Subcutaneous abdominal adipose tissue (tissue), 5 donors: ENCODE results near the gene BCO1.

Experiments used
- H3K27ac ChIP-seq: one replicate; pipeline ENCODE4 v1.7.0; 2013; ENCODE audit warnings: low read depth, mild to moderate bottlenecking, inconsistent platforms, low read length, moderate library complexity
- H3K27me3 ChIP-seq, 5 donors: one replicate each; pipeline ENCODE4 v1.7.0; 2013; ENCODE audit warnings: low read length in 5 of 5, inconsistent platforms in 1 of 5; ENCODE audit not compliant: control insufficient read depth in 5 of 5, insufficient read depth in 4 of 5
- H3K36me3 ChIP-seq, 5 donors: one replicate each; pipeline ENCODE4 v1.7.0; 2013; ENCODE audit warnings: low read length in 5 of 5; ENCODE audit not compliant: control insufficient read depth in 5 of 5, insufficient read depth in 5 of 5
- H3K4me1 ChIP-seq, 5 donors: one replicate each; pipeline ENCODE4 v1.7.0; 2013; ENCODE audit warnings: low read length in 5 of 5, mild to moderate bottlenecking in 3 of 5, moderate library complexity in 1 of 5; ENCODE audit not compliant: control insufficient read depth in 5 of 5, insufficient read depth in 5 of 5
- H3K4me3 ChIP-seq, 5 donors: one replicate each; pipeline ENCODE4 v1.7.0; 2013; ENCODE audit warnings: low read length in 5 of 5, low read depth in 1 of 5
- H3K9ac ChIP-seq, 5 donors: one replicate each; pipeline ENCODE4 v1.7.0; 2013; ENCODE audit warnings: low read length in 5 of 5, mild to moderate bottlenecking in 4 of 5, moderate library complexity in 3 of 5
- H3K9me3 ChIP-seq, 5 donors: one replicate each; pipeline ENCODE4 v1.7.0; 2013; ENCODE audit warnings: low read length in 5 of 5; ENCODE audit not compliant: control insufficient read depth in 5 of 5
- donor health status: healthy.
- donor health status: healthy.
- donor health status: healthy.
- donor health status: healthy.
- donor health status: healthy.

Gene BCO1

GRCh38 chr16:81327011-81327410 is 88.5 kb downstream of the BCO1 start:
- H3K27me3 ChIP-seq, result no peaks in the 10 kb centered on the region
- H3K4me1 ChIP-seq, result no peaks in the 10 kb centered on the region
- no peak overlapping the region for H3K9ac ChIP-seq
- H3K4me3 ChIP-seq, result no peak overlapping the region
- no peaks in the 10 kb centered on the region for H3K9me3 ChIP-seq
- H3K36me3 ChIP-seq, result peaks cover 0 to 4% (median 0%) of the 10 kb centered on the region in 5 donors
- H3K27ac ChIP-seq, result no peak overlapping the region

GRCh38 chr16:81327447-81328196 is 89.1 kb downstream of the BCO1 start:
- Histone ChIP-seq H3K9me3 (no peaks in the 10 kb centered on the region), H3K4me1 (no peaks in the 10 kb centered on the region), H3K27me3 (no peaks in the 10 kb centered on the region), H3K36me3 (peaks cover 0 to 4% (median 2%) of the 10 kb centered on the region in 5 donors), H3K4me3 (no peak overlapping the region), H3K9ac (no peak overlapping the region), H3K27ac (no peak overlapping the region)

- no peak overlapping the region for H3K27ac ChIP-seq
- no peak overlapping the region for H3K4me3 ChIP-seq
- H3K9ac ChIP-seq, result no peak overlapping the region
- no peaks in the 10 kb centered on the region for H3K9me3 ChIP-seq
- no peaks in the 10 kb centered on the region for H3K27me3 ChIP-seq
- H3K4me1 ChIP-seq, result no peaks in the 10 kb centered on the region
- peaks cover 0 to 2% (median 0%) of the 10 kb centered on the region in 5 donors for H3K36me3 ChIP-seq
Observed at GRCh38 chr16:81329947-81330346, 91.5 kb downstream of the BCO1 start.

DNA sequence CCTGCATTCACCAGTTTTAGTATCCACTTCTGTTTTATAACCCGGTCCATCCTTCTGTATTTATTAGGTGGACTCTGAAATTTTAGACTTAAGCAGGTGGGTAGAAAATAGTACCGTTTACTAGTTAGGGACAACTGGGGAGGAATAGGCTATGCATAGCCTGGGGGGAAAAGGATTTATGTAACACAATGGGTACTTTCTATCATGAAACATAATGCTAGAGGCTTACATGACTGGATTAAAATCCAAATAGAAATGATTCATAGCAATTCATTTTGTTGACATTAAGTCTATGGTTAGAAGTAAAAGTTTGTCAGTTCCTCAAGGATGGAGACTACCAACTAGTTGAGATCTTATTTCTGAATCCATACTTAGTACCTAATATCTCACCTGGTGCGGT is 94.9 kb downstream of the BCO1 start:
- no peak overlapping the region for H3K27ac ChIP-seq
- no peak overlapping the region for H3K9ac ChIP-seq
- H3K4me1 ChIP-seq, result no peaks in the 10 kb centered on the region

GRCh38 chr16:81335669-81336068 is 97.2 kb downstream of the BCO1 start:
- Histone ChIP-seq H3K27me3 (no peaks in the 10 kb centered on the region), H3K9ac (no peak overlapping the region), H3K36me3 (peaks cover 0 to 2% (median 0%) of the 10 kb centered on the region in 5 donors), H3K9me3 (no peaks in the 10 kb centered on the region), H3K27ac (no peak overlapping the region), H3K4me1 (no peaks in the 10 kb centered on the region), H3K4me3 (no peak overlapping the region)

More for the DNA sequence above, 94.9 kb downstream of the BCO1 start:
- Histone ChIP-seq H3K36me3 (peaks cover 0 to 2% (median 0%) of the 10 kb centered on the region in 5 donors), H3K27me3 (no peaks in the 10 kb centered on the region), H3K4me3 (no peak overlapping the region), H3K9me3 (no peaks in the 10 kb centered on the region)

DNA sequence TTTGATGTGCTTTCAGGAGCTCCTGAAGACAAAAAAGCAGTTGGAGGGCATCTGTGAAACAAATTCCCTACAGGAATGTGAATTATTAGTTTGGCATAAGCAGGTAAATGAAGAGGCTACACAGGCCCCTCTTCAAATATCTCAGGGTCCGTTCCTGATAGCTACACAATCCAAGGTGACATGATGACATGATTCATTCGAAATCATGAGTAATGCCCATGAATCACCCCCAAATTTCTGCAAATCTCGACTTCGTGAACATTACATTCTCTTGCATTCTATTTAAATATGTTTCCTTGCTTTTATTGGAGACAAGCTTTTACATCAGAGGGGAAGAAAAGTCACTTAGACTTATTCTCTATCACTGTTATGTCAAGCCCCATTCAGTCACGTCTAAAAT is 98.6 kb downstream of the BCO1 start:
- no peaks in the 10 kb centered on the region for H3K27me3 ChIP-seq
- H3K27ac ChIP-seq, result no peak overlapping the region
- H3K36me3 ChIP-seq, result peaks cover 0 to 2% (median 0%) of the 10 kb centered on the region in 5 donors
- no peaks in the 10 kb centered on the region for H3K9me3 ChIP-seq
- no peak overlapping the region for H3K9ac ChIP-seq
- H3K4me3 ChIP-seq, result no peak overlapping the region
- H3K4me1 ChIP-seq, result no peaks in the 10 kb centered on the region
